ENCODE data around the gene CFAP107.
"Not testable (repeated sequence)": the region's sequence is repeated elsewhere in the genome, so short reads cannot be mapped to it uniquely, and the experiment has no call there.

CFAP107 gene, protein sequence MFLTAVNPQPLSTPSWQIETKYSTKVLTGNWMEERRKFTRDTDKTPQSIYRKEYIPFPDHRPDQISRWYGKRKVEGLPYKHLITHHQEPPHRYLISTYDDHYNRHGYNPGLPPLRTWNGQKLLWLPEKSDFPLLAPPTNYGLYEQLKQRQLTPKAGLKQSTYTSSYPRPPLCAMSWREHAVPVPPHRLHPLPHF

DNA sequence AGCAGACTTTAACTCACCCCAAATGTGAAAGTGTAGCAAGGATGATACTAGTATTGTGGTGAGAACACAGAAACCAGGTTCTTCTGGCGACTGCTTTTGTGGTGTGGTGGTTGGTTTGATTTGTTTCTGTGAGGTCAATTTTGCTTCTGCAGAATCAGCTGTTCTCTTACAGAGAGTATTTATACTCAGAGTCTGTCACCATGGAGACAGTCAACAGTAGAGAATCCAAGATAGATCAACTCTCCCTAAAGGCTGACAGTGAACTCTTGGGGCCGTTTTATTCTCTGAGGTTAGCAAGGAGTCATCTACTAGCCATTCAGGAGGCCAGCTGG lies at the start of gene CFAP107:
Gene CFAP107, plus strand, starts transcription at position 209 of the 332 bp plus-strand sequence. CDS start 231 bp downstream, outside the sequence.
- no peak for DNase-seq

DNA sequence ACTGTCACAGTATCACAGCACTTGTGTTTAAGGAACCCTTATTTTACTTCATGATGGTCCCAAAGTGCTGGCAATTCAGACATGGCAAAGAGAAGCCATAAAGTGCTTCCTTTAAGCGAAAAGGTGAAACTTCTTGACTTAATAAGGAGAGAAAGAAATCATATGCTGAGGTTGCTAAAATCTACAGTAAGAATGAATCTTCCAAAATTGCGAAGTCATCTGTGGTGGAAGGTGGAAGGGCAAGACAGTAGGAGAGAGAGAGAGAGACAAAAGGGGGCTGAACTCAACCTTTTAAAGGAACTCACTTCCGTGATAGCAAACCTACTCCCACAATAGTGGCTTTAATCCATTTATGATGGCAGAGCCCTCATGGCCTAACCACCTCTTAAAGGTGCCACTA lies 49.3 kb upstream of the CFAP107 start:
- no peak for DNase-seq

DNA sequence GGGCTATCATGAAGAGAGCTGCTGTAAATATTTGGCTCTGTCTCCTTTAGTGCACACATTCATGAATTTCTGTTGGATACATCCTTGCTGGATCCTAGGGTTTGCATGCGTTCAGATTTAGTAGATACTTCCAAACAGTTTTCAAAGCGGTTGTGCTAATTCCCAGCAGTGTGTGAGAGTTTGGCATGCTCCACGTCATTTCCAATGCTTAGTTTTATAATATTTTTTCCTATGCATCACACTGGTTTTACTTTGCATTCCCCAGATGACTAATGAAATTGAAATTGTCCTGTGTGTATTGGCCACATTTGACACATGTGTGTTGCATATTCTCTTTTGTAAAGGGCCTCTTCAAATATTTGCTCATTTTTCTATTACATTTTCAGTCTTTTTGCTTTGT lies 48.6 kb upstream of the CFAP107 start:
- no peak for DNase-seq

DNA sequence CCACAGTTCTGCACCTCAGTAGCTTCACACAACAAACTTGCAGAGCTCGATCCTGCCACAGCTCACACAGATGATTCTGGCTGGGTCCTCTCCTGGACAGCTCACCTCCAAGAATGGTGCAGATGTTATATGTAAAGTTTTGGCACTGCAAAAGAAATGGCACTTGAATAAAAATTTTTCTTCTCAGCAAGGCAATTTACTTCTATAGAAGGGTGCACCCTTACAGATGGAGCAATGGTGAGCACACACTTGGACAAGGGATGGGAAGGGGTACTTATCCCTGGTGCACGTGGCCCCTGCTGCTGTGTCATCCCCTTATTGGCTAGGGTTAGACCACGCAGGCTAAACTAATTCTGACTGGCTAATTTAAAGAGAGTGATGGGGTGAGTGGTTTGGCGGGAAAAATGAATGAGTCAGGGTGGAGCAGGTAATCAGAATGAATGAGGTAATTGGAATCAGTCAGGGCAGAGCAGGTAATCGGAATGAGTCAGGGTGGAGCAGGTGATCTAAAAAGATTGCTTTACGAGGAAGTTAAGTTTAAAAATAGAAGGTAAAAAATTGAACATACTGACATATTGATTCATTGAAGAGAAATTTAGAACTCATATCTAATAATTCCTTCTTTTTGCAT lies 42.1 kb upstream of the CFAP107 start:
- DNase-seq, result no peak

DNA sequence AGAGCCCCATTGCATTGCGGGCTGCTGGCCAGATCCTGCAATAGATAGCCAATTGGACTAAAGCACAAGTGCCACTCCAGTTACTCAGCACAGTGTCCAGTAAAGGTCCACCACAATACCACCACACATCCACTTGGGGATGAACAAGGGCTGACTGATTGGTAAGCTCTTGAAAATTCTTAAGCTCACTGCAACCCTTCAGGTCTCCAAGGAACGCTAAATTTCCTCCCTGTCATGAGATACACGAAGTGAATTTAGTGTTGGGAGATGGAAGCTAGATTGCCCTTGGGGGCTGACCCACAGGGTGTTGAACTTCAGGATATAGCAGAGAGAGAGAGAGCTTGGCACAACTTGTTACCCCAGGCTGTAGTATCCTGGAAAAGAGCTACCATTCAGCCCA lies 39.9 kb upstream of the CFAP107 start:
- DNase-seq, result no peak

DNA sequence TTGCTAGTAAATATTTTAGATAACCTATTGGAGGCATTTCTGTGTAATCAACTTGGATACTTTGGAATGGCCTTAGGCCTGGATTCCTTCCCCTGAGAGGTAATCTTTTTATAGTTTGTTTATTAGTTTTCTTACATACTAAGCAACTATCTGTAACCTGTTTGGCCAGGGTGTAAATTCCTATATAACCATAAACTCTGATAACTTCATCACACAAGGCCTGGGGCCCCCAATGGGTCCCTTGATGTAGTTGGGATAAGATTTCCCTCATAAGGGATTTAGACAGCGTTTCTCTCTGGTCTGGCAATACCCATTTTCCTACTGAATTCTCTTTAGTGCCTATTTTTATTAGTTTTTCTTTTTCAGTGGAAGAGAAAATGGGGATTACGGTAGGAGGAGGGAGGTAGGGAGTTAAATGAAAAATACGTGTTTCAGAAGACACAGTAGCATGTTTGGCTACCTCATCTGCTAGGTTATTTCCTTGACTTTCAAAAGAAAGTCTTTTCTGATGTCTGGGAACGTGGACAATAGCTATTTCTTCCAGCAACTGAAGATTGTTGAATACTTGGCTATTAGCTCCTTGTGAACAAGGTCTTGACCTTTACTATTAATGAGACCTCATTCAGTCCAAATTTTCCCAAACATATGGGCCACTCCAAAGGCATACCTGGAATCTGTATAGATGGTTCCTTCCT lies 37.5 kb upstream of the CFAP107 start:
- DNase-seq, result no peak

DNA sequence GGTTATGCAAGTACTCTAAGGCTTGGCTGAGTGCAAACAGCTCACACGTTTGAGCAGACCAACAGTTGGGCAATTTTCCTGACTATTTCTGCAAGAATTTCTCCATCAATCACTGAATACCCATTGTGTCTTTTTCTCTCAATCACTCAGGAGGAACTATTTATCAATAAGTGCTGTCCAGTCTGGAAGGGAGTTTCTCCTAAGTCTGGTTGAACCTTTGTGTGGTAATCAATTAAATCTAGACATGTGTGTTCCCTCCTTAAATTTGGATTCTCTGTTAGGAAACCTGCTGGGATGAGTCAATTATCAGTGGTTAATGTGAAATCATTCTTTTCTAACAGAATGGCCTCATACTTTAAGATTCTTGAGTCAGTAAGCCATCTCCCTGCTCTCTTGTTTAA lies 36.9 kb upstream of the CFAP107 start:
- no peak for DNase-seq

DNA sequence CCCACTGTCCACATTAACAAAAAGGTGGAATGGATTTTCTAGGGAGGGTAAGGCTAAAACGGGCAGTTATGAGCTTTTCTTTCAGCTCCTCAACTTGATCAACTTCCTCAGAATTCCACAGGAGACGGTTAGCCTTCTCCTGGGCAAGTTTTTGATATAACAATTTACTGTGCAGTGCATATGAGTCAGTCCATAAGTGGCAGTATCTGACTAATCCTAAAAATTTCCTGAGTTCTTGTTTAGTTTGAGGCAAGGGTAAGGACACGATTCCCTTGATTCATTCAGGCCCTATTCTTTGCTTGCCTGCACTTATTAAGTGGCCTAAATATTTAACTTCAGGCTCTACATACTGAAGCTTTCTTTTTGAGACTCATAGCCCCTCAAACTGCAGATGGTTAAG lies 36.3 kb upstream of the CFAP107 start:
- no peak for DNase-seq

DNA sequence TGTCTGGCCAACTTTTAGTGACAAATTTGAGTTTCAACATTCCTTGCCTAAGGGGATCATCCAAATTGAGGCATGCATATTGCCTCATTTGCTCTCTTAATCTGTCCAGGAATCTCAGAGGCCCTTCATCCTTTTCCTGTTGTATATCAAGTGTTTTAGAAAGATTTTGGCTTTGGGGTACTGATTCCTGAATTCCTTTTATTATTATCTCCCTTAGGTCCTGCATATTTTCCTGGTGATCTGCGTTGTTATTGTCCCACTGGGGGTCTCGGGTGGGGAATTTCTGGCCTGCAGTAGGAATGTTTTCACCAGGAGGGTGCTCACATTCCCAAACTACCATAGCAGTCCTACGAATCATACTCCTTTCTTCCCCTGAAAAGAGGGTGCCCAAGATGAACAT lies 34.5 kb upstream of the CFAP107 start:
- no peak for DNase-seq

DNA sequence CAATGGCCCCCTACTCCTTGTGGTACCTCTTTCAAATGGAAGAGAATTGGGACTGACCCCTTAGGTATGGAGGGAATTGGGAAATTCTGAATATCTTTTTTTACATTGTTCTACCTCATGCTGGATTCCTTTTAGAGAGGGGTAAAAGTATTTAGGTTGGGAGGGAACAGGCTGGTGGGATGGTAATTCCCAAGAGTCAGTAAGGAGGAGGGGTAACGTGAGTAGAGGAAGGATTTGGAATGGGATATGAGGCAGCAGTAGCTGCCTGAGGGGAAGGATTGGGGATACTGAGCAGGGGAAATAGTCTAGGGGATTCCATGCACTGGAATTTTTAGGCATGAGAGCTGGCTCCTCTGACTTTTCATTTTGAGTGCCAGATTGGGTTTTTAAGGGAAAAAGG lies 33.9 kb upstream of the CFAP107 start:
- DNase-seq, result no peak

DNA sequence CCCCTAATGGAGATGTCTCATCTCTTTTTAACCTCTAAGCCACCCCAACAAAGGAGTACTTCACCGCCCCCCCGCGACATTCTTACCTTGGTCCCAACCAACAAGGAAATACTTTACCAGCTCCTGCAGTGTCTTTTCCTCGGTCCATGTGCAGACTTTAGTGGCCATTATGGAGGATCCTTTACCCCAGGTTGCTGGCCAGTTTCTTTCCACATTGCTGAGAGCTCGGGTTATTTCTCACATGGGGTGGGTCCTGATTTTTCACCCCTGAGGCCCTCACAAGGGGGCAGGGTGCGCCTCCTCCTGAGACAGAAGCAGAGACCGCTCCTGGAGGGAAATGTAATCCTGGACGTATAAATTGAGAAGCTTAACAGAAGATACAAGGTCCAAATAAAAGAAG lies 33.1 kb upstream of the CFAP107 start:
- DNase-seq, result no peak

DNA sequence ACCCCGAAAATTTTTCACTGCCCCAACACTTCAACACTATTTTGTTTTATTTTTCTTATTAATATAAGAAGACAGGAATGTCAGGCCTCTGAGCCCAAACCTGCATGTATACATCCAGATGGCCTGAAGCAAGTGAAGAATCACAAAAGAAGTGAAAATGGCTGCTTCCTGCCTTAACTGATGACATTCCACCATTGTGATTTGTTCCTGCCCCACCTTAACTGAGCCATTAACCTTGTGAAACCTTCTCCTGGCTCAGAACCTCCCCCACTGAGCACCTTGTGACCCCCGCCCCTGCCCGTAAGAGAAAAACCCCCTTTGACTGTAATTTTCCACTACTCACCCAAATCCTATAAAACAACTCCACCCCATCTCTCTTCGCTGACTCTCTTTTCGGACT lies 32.3 kb upstream of the CFAP107 start:
- not testable (repeated sequence) for DNase-seq

DNA sequence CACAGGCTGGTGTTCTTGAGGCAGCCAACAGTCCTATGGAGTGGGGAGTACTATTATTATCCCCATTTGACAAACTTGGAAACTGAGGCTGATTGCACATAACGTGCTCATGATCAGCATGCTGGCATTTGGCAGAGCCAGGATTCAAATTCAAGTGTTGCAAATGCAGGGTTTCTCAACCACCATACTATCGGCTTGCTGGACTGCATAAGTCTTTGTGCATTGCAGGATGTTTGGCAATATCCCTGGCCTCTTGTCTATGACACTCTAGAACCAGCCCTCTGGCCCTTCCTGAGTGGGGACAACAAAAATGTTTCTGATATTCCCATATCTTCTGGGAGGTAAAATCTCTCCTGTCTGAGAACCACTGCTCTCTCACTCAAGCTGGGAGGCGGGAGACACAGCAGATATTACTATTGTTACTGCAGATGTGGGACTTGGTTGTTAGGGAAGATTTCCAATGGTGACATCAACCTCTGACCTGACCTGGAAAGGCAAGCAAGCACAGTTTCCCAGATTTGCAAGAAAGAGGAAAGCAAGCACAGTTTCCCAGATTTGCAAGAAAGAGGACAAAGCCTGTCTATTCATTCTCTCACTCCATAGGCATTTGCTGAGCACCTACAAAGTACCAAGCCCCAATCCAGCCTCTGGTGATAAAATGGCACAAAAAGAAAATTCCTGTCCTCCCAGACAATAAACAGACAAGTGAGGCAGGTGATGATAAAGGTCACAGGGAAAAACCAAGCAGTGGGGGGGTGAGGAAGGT lies 31.1 kb upstream of the CFAP107 start:
- no peak for DNase-seq

DNA sequence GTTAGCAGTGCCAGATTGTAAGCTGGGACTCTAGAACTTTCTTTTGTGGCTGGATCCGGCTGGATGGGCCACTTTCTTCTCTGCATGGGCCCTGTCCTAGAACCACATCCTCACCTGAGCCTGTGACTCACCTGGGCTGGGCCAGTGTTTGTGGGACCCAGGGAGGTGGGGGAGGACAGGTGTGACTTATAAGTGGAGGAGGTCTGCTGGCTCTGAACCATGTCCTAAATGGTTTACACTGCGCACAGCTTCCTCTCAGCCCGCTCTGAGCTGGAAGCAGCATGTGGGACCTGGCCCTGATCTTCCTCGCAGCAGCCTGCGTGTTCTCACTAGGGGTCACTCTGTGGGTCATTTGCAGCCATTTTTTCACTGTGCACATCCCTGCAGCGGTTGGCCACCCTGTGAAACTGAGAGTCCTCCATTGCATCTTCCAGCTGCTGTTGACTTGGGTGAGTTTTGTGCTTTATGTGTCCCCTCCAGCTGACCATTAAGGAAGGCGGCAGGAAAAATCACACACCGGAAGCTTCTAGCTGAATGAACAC lies 30.0 kb upstream of the CFAP107 start, which contains the start of gene AADACL3:
Gene AADACL3, plus strand, starts transcription at position 215 of the 542 bp plus-strand sequence. Its CDS starts 67 bp downstream, at position 282.
- DNase-seq, result no peak

DNA sequence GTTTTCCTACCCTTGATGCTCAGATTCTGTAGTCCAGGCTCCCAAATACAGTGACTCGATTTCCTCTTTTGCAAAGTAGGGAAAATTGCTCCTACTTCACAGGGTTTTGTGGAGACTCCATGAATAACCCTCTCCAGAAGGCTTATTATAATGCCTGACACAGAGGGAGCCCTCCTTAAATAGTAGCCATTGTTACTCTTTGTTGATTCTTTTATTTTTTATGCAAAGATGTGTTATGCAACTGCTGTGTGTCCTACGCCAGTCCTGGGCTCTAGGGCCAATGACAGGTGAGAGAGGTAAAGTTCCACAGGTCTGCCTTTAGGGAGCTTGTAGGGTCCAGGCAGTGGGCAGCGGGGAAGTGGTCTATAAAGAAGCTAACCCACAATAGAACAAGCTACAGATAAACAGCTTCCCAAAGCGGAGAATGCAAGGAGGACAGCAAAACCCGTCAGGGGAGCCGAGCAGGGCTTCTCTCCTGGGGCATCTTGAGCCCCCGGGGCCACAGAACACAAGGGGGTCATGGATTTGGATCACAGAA lies 28.6 kb upstream of the CFAP107 start:
- no peak for DNase-seq

DNA sequence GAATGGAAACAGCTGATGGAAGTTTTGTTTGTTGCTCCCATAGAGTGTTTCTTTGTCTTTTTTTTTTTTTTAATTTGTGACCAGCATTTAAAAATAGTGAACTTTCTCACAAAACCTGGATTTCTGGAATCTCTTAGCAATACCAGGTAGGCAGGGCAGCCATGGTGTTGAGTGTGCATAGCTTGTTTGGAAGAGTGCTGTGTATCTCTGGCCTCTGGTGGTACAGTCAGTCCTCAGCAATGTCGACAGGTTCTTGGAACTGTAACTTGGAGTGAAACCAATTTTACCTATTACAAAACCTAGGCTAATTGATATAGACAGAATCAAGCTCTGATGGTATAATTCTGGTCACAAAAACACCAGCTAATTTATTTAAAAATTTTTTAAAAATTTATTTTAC lies 23.4 kb upstream of the CFAP107 start:
- DNase-seq, result no peak

DNA sequence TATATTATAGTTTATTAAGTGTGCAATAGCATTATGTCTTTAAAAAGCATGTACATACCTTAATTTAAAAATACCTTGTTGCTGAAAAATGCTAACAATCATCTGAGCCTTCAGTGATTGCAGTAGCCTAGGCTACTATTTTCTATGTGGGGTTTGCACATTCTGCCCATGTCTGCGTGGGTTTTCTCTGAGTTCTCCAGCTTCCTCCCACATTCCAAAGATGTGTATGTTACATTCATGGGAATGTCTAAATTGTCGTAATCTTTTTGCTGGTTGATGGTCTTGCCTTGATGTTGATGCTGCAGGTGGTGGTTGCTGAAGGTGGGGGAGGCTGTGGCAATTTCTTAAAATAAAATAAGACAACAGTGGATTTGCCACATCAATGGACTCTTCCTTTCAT lies 17.6 kb upstream of the CFAP107 start:
- no peak for DNase-seq

DNA sequence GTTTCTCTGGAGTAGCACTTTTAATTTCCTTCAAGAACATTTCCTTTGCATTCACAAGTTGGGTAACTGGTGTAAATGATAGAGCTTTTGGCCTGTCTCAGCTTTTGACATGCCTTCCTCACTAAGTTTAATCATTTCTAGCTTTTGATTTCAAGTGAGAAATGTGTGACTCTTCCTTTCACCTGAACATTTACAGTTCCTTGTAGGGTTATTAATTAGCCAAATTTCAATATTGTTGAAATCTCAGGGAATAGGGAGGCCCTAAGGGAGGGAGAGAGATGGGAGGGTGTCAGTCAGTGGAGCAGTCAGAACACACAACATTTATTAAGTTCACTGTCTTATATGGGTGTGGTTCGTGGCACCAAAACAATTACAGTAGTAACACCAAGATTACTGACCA lies 15.8 kb upstream of the CFAP107 start:
- DNase-seq, result no peak

DNA sequence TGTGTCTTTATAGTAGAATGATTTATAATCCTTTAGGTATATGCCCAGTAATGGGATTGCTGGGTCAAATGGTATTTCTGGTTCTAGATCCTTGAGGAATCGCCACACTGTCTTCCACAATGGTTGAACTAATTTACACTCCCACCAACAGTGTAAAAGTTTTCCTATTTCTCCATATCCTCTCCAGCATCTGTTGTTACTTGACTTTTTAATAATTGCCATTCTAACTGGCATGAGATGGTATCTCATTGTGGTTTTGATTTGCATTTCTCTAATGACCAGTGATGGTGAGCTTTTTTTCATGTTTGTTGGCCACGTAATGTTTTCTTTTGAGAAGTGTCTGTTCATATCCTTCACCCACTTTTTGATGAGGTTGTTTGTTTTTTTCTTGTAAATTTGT lies 14.9 kb upstream of the CFAP107 start:
- DNase-seq, result not testable (repeated sequence)

DNA sequence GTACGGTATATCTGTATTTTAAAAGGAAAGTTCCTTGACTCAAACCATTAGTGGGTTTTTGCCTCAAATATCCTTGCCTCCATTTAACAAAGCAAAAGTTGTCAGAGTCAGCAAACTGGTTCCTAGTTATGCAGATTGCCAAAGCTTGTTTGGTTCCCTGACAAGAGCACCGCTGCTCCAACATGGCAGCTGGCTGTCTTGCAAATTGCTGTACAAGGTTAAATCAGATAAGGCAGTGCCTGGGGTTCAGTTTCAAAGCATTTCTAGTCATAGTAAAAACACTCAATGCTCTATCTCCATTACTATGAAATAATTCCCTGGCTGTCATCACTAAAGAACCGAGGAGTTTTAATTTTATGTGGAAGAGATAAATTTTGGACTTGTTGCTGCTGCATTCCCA lies 11.3 kb upstream of the CFAP107 start:
- no peak for DNase-seq

DNA sequence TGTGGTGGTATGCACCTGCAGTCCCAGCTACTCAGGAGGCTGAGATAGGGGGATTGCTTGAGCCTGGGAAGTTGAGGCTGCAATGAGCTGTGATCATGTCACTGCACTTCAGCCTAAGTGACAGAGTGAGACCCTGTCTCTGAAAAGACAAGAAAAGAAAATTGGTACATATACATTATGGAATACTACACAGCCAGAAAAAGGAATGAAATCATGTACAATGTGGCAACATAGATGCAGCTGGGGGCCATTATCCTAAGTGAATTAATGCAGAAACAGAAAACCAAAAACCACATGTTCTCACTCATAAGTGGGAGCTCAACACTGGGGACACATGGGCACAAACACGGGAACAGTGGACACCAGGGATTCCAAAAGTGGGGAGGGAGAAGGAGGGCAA lies 7.1 kb upstream of the CFAP107 start:
- no peak for DNase-seq

DNA sequence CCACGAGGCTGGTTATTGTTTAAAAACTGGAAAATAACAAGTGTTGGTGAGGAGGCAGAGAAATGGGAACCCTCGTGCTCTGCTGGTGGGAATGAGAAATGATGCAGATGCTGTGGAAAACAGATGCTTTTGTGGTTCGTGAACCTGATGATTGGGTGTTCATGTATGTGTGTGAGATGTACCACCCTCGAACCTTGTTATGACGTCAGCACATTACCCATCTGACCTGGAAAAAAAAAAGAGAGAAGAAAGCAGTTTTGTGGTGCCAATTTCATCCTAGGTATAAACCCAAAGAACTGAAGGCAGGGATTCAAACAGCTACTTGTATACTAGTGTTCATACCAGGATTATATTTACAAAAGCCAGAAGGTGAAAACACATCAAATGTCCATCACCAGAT lies 6.4 kb upstream of the CFAP107 start:
- DNase-seq, result no peak

DNA sequence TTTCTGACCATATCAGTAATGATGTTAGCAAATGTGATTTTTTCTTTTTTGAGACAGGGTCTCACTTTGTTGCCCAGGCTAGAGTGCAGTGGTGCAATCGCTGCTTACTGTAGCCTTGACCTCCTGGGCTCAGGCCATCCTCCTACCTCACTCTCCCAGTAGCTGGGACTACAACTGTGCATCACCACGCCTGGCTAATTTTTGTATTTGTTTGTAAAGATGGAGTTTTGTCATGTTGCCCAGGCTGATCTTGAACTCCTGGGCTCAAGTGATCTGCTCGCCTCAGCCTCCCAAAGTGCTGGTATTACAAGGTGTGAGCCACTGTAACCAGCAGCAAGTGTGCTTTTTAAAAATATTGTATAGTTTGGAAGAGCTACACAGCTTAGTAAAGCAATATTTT lies 4.1 kb upstream of the CFAP107 start:
- DNase-seq, result no peak

All from femur (tissue), 1 donor.